GM19035 (cell line): Measurements from ENCODE around the gene NPEPPS.
"Not testable (repeated sequence)": the region's sequence is repeated elsewhere in the genome, so short reads cannot be mapped to it uniquely, and the experiment has no call there.

Experiments
- ATAC-seq: cut with Tn5 transposase; IDR thresholded peaks from one replicate; pipeline ENCODE4 v1.9.1; 2021; ENCODE audit not compliant: unreplicated experiment

NPEPPS gene, protein sequence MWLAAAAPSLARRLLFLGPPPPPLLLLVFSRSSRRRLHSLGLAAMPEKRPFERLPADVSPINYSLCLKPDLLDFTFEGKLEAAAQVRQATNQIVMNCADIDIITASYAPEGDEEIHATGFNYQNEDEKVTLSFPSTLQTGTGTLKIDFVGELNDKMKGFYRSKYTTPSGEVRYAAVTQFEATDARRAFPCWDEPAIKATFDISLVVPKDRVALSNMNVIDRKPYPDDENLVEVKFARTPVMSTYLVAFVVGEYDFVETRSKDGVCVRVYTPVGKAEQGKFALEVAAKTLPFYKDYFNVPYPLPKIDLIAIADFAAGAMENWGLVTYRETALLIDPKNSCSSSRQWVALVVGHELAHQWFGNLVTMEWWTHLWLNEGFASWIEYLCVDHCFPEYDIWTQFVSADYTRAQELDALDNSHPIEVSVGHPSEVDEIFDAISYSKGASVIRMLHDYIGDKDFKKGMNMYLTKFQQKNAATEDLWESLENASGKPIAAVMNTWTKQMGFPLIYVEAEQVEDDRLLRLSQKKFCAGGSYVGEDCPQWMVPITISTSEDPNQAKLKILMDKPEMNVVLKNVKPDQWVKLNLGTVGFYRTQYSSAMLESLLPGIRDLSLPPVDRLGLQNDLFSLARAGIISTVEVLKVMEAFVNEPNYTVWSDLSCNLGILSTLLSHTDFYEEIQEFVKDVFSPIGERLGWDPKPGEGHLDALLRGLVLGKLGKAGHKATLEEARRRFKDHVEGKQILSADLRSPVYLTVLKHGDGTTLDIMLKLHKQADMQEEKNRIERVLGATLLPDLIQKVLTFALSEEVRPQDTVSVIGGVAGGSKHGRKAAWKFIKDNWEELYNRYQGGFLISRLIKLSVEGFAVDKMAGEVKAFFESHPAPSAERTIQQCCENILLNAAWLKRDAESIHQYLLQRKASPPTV

DNA sequence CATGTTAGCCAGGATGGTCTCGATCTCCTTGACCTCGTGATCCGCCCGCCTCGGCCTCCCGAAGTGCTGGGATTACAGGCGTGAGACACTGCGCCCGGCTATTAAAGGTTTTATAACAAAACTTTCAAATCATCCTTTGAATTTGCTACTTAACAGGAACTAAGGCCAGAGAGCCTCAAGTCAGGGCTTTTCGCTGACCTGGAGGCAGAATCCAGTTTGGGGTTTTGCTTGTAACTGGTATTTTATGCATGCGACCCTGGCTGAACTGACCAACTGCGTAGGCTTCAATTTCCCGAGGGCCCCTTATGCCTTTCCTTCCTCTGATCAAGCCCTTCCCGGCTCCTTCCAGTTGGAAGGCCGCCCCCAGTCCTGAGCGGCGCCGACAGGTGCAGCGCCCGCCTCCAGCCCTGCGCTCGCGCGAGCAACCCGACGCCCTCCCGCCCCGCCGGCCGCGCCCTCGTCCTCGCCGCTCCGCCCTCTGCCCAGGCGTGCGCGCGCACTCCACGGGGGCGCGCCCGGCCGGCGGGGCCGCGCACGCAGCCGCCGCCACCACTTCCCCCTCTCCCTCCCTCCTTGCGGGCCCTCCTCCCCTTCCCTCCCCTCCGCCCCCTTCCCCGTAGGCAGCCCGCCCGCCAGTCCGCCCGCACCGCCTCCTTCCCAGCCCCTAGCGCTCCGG lies at the start of gene NPEPPS:
NPEPPS (plus strand) TSS at position 552 of the 676 bp plus-strand sequence. CDS start 193 bp downstream, outside the sequence.
- peak; percentile 74 for ATAC-seq

DNA sequence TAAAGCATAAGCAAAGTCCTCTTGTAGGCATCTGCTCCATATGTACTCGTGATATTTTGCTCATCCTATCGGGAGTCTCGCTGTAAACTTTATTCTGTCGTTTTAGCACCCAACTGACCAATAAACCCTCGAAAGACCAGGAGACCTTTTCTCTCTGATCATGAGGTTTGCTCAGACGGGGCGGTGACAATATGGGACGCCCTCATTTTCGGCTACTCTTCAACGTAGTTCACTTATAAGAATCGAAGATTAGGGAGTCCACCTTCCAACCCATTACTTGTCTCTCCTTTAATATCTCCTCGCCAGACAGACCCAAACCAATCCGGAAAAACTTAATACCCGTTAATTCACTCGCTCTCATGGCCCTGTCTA lies 39.1 kb upstream of the NPEPPS start:
- ATAC-seq: not testable (repeated sequence)

DNA sequence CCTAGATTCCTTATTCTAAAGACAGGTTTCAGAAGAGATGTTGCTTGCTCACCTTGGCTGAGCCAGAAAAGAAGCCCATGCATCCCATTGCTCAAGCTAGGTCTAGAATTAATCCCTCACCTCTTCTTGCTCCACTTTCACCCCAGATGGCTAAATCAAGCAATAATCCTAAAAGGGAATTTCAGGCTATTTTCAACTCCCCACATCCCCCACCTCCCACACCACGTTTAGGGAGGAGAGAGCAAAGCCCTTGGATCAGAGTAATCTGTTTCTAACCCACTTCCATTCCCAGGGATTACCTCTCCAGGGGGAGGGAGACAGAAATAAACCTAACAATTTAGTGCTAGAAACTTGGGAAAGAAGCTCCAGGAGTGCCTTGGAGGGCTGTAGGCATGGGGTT lies 31.8 kb upstream of the NPEPPS start:
- not testable (repeated sequence) for ATAC-seq

DNA sequence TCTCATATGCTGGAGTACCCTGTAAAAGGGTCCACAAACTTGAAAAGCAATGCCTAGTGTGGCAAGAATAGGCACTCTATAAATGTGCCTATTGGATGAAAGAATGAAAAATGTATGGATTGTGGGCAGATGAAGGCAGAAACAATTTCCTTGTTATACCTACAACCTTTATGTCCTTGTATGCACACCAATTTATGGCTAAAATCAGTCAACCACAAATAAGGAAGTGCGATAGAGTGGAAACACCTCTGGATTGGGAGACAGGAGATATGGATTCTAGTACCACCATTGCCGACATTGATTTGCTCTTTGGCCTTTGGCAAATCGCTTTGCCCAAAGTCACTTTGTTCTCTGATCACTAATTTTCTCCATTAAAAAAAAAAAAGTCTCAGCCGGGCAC lies 31.4 kb upstream of the NPEPPS start:
- ATAC-seq: not testable (repeated sequence)

DNA sequence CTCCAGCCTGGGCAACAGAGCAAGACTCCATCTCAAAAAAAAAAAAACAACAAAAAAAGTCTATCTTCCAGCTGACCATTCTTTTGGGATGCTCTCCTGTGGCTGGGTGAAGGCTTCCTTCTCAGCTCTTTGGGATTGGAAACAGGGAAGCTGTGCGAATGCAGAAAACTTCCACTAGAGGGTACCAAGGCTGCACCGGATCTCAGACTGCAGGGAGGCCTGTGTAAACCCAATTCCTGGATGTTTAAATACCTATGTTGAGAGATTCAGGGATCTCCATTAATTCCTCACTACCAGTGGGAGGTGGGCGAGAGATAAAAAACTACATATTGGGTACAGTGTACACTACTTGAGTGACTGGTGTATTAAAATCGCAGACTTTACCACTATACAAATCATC lies 30.3 kb upstream of the NPEPPS start:
- ATAC-seq: not testable (repeated sequence)

DNA sequence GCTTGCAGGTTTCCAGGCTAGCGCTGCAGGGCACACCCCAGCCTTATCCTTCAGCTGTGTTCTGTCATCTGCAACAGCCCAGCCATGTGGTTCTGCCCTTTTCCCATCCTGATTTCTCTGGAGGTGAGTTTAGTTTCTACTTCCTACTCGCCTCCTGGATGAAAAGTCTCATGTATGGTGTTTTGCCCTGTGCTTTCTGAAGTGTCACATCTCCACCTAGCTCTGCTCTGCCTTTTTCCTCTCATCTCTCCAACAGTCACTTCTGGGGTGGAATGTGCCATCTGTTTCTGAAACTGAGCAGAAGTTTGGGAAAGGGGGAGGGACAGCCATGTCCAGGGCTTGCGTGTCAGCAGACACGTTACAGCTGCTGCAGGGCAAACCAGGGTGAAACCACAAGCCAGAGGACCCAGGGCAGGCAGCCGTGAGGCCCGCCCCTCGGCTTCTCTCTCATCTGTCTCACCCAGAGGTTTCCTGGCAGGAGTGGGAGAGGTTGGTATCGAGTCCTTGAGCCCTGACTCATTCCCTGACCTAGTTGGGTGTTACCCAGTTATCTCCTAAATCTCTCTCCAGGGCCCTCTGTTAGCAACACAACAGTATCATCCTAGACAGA lies 28.7 kb upstream of the NPEPPS start:
- ATAC-seq: not testable (repeated sequence)

DNA sequence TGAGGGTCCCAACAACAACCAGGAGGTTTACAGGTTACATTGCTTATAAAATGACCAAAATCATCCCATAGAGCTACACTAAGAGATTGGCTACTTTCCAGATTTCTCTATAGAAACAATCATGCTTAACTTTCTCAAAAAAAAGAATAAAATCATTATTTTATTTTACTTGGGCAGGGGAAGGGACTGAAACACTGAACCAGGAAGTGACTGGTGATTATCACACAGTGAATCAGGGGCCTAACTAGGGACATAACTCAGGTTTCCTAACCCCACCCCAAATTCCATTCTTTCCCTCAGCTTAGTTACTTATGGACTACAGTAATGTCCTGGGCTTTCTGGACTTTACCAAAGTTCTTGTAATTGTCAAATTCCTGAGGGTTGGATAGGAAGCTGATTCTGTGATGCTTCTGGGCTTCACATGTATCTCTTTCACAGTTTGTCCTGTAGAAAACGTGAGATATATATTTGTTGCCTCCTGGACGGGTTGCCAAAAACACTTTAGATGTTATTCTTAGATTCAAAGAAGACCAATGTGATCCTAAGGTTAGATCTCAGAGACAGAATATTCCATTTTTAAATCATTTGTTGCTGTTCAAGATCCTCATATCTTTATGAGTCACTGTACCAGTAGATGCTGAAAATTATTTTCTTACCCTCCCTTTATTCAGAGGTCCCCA lies 28.0 kb upstream of the NPEPPS start:
- not testable (repeated sequence) for ATAC-seq

DNA sequence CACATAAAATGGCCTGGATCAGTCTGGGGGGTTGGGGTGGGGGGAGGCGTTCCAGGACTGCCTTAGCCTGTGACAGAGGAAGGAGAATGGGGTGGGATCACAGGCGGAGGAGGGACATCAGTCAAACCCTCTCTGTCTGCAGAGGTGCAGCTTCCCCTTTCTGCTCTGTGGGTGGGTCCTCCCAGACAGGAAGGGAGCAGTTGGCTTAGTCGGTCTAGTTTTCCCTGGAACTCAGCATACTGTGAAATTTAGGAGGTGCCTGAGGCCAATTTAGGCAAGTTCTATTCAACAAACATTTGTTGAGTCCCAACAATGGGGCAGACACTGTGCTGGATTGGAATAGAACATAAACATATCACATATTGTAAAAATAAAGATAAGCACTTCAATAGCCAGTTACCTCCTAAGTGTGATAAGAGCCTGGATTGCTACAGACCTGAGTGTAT lies 19.2 kb upstream of the NPEPPS start:
- not testable (repeated sequence) for ATAC-seq

DNA sequence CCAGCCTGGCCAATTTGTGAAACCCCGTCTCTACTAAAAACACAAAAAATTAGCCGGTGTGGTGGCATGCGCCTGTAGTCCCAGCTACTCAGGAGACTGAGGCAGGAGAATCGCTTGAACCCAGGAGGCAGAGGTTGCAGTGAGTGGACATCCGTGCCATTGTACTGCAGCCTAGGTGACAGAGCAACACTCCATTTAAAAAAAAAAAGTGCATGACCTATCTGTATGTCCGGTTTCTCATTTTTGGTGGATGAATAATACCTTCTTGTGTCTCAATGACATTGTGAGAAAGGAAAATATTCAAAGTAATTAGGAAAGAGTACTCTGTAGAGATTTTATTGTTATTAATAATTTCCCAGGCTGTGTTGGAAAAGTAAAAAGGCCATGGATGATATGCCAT lies 17.6 kb upstream of the NPEPPS start:
- ATAC-seq: not testable (repeated sequence)

DNA sequence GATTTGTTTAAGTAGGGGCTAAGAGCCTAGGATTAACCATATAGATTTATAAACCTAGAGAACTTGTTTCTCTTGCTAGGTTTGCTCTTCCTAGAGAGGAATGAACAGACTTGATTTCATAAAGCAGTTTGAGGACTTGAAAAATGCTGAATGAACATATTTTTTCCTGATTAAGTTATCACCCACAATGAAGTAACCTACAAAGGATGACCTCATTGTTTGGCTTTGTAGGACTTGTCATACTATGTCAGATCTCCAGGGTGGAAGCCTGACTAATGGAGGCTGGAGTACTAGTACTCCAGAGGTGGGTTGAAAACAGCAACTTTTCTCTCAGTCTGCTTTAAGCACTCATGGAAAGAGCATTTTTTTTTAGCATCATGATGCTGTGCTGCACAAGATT lies 12.0 kb upstream of the NPEPPS start:
- ATAC-seq: not testable (repeated sequence)

DNA sequence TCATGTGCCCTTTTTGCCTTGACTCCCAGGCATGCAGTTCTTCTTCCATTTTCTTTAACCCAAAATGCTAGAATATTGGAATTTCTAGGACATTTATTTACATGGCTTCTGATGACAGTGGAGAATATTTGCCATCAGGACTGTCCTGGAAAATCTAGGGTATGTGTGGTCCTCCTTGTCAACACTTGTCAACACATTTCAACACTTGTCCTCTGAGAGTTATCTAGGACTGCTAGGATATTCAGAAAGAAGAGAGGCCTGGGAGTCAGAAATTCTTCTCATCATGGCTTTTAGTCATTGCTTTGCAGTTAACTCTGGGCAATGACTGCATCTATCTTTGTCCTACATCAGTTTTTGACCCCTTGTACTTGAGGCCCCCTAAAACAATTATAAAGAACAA lies 11.5 kb upstream of the NPEPPS start:
- not testable (repeated sequence) for ATAC-seq

DNA sequence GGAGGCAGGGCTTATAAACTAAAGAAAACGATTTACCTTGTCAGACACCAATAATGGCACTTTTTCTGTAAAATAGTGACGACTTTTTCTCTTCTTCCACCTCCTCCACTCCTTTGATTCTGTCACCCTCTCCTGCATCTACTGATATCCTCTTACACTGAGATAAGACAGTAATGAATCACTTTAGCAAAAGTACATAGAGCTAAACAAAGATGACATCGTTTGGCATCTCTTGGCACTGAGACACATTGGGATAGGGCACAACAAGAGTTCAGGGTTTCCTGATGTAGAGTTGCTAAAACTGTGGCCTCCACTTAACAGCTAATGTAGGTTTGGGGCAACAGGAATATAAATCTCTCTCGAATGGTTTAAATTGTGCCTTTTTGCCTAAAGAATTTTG lies 10.6 kb upstream of the NPEPPS start:
- ATAC-seq: not testable (repeated sequence)

DNA sequence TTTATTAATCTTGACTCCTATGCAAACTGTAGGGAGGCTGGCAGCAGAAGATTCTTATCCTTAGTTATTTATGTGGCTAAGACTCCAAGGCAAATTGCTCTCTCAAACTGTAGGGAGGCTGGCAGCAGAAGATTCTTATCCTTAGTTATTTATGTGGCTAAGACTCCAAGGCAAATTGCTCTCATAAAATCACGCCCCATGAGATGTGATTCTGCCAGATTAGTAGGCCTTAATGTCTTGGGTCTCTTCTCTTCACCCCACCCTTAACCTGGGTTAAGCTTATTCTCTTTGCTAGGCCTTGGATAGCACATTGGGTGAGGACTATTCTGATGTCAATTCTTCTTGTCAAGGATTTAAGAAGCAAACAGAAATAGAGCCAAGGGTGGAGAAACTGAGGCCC lies 9.5 kb upstream of the NPEPPS start:
- not testable (repeated sequence) for ATAC-seq

DNA sequence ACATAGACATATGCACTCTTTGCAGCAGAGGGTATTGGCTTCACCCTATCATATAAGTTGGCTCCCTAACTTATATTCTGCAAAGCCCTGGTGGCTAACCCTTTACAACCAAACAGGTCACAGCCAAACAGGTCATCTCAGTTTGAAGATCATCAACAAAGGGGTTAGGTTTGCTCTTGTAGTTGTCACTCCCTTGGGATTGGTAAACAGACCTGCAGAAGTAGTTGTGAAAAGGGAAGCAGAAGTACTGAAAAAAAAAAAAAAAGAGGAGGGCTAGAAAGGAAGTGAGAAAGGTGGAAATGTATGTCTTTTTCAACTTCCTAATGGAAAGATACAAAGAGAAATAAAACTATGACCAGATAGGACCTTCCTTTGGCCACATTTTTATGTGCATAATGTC lies 8.6 kb upstream of the NPEPPS start:
- not testable (repeated sequence) for ATAC-seq

DNA sequence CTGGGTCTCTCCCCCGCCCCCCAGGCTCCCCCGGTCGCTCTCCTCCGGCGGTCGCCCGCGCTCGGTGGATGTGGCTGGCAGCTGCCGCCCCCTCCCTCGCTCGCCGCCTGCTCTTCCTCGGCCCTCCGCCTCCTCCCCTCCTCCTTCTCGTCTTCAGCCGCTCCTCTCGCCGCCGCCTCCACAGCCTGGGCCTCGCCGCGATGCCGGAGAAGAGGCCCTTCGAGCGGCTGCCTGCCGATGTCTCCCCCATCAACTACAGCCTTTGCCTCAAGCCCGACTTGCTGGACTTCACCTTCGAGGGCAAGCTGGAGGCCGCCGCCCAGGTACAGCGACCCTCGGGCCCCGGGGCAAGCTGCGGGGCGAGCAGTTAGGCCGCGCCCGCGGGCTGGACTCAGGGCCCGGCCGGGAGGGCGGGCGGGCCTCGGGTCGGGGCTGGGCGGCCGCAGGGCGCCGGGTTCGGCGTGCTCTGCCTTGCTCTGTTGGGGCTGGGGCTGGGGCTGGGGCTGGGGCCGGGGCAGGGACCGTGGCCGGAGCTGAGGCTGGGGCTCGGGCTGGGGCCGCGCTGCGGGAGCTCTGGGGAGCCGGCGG lies 419 bp downstream of the NPEPPS start:
- ATAC-seq: peak; percentile 28

DNA sequence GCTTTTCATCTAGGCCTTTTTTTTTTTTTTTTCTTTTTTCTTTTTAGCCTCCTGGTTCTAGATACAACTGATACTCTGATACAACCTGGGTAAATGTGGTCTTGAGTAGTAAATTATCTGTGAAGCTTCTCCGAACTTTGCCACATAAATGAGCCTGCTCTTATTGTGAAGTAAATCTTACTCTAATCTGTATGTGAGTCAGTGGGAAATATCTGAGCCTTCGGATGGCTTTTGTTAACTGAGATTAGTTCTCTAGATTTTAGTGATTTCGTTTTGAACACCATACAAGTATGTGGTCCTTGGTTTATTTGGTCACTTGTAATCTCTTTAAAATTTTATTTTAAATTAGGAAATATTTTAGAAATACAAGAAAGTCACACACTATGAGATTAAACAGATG lies 8.2 kb downstream of the NPEPPS start:
- not testable (repeated sequence) for ATAC-seq

DNA sequence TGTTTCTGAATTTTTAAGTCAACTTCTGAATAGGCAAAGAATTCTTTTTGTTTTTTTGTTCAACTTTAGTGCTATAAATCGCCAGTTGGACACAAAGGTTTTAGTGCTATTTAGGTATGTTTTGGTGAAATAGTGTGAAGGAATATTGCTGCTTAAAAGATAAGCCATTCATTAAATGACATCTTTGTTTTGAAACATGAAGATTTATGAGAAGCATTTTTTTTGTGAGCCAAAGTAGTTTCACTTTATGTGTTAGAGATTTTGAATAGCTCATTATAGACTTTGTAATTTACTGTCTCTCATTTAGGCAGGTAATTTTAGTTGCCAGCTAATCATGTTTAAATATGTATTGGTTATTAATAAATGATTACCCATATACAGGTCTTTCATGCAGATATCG lies 10.8 kb downstream of the NPEPPS start:
- ATAC-seq: not testable (repeated sequence)

DNA sequence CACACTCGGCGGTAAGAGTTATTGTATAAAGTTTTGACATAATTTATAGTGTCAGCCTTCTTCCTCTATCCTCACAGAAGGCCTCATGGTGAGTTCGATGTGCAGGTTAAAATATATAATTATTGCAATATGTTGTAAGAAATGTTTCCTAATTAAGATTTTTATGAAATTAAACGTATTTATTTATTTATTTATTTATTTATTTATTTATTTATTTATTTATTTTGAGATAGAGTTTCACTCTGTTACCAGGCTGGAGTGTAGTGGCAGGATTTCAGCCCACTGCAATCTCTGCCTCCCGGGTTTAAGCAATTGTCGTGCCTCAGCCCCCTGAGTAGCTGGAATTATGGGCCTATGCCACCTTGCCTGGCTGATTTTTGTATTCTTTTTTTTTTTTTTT lies 13.4 kb downstream of the NPEPPS start:
- not testable (repeated sequence) for ATAC-seq

DNA sequence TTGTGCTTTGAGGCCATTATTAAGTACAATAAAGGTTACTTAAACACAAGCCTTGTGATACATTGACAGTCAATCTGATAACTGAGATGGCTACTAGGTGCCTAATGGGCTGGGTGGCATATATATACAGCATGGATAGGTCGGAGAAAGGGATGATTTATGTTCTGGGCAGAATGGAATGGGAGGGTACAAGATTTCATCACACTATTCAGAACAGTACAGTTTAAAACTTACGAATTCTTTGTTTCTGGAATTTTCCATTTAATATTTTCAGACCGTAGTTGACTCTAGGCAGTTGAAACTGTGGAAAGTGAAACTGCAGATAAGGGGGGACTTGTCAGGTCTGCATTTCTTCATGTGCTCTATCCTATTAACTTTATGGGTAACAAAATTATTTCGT lies 23.8 kb downstream of the NPEPPS start:
- not testable (repeated sequence) for ATAC-seq

DNA sequence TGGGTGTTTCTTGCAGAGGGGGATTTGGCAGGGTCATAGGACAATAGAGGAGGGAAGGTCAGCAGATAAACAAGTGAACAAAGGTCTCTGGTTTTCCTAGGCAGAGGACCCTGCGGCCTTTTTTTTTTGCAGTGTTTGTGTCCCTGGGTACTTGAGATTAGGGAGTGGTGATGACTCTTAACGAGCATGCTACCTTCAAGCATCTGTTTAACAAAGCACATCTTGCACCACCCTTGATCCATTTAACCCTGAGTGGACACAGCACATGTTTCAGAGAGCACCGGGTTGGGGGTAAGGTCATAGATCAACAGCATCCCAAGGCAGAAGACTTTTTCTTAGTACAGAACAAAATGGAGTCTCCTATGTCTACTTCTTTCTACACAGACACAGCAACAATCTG lies 25.2 kb downstream of the NPEPPS start:
- ATAC-seq: not testable (repeated sequence)
